RWPE2 (cell line): ENCODE results near the gene HOXD11.

Source experiments
- ATAC-seq: fragments of 200-7000 bp; cut with Tn5 transposase; 3 replicates; pipeline ENCODE4 v1.9.1; 2021; ENCODE audit warnings: low read depth
- DNase-seq: peaks from one replicate; pipeline ENCODE4 v3.0.0-alpha.2; 2020; ENCODE audit warnings: low spot score
- H3K27ac ChIP-seq: fragments of 450-650 bp; 2 replicates; pipeline ENCODE4 v1.5.1; 2017; ENCODE audit warnings: mild to moderate bottlenecking; ENCODE audit not compliant: poor library complexity, severe bottlenecking
- H3K27me3 ChIP-seq: fragments of 250-450 bp; sonication (Bioruptor Pico); 2 replicates; pipeline ENCODE4 v1.5.1; 2021; ENCODE audit warnings: mild to moderate bottlenecking, moderate library complexity; ENCODE audit not compliant: insufficient read depth, poor library complexity, severe bottlenecking
- H3K36me3 ChIP-seq: fragments of 250-450 bp; sonication (Bioruptor Pico); 2 replicates; pipeline ENCODE4 v1.5.1; 2020; ENCODE audit warnings: low read depth, mild to moderate bottlenecking, moderate library complexity
- H3K4me1 ChIP-seq: fragments of 250-450 bp; sonication (Bioruptor Pico); 2 replicates; pipeline ENCODE4 v1.5.1; 2021; ENCODE audit warnings: mild to moderate bottlenecking, moderate library complexity; ENCODE audit not compliant: insufficient read depth, poor library complexity, severe bottlenecking
- H3K4me3 ChIP-seq: fragments of 250-450 bp; sonication (Bioruptor Pico); 2 replicates; pipeline ENCODE4 v1.5.1; 2021; ENCODE audit warnings: mild to moderate bottlenecking, moderate library complexity; ENCODE audit not compliant: severe bottlenecking
- H3K9me3 ChIP-seq: fragments of 250-450 bp; sonication (Bioruptor Pico); 2 replicates; pipeline ENCODE4 v1.5.1; 2021; ENCODE audit warnings: mild to moderate bottlenecking, moderate library complexity; ENCODE audit not compliant: severe bottlenecking
- TF ChIP-seq, protein P1 (sequence below): fragments of 450-650 bp; IDR thresholded peaks from one replicate; pipeline ENCODE4 v1.5.1; 2017; ENCODE audit warnings: mild to moderate bottlenecking, moderate library complexity; ENCODE audit not compliant: poor library complexity, severe bottlenecking

Gene HOXD11

DNA sequence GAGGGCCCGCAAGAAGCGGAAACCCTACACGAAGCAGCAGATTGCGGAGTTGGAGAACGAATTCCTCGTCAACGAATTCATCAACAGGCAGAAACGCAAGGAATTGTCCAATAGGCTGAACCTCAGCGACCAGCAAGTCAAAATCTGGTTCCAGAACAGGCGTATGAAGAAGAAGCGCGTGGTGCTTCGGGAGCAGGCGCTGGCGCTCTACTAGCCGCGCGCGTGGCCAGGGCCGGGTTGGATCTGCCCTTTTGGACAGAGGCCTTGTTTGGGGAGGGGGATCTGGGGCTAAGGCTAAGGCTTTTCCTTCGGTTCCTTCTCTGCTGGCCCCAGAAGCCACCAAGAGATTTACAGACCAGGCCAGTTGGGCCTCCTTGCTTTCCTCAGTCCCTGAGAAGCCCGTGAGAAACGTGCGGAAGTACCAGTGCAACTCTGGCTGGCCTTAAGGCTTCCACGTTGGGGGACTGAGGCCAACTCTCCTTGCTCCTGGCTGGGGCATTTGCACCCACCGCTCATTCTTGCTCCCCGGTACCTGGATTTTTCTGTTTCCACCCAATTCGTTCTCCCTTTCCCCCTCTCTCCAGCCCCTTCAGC, 6.4 kb upstream of the HOXD11 start:
- H3K9me3 ChIP-seq, result no peaks in the 10 kb centered on the region
- DNase-seq, result no peak
- TF ChIP-seq, protein P1, sequence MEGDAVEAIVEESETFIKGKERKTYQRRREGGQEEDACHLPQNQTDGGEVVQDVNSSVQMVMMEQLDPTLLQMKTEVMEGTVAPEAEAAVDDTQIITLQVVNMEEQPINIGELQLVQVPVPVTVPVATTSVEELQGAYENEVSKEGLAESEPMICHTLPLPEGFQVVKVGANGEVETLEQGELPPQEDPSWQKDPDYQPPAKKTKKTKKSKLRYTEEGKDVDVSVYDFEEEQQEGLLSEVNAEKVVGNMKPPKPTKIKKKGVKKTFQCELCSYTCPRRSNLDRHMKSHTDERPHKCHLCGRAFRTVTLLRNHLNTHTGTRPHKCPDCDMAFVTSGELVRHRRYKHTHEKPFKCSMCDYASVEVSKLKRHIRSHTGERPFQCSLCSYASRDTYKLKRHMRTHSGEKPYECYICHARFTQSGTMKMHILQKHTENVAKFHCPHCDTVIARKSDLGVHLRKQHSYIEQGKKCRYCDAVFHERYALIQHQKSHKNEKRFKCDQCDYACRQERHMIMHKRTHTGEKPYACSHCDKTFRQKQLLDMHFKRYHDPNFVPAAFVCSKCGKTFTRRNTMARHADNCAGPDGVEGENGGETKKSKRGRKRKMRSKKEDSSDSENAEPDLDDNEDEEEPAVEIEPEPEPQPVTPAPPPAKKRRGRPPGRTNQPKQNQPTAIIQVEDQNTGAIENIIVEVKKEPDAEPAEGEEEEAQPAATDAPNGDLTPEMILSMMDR, result no peak

DNA sequence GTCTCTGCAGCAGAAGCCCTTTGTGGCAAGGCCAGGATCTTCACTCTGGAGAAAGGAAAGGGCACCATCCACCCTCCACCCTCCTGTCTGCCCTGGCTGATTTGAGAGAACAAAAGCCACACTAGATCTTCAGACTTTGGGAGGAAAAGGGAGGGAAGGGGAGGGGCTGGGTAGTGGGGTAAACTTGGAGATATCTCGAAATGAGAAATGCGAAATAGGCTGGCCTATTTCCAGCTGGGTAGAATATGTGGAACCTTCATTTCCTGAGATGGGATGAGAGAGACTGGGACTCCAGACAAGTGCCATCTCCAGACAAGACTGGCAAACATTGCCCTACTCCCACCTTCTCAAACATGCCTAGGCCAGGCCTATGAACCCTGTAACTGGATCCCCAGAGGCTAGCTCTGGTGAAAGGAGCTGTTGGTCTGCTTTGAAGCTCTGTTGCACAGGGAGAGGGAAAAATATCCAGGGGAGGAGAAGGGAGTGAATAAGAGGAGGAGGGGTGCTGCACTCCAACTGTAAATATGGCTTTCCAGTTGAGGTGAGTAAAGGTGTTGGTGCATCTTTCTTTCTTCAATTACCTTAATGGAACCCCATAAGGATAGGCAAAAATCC, 5.8 kb upstream of the HOXD11 start:
- Histone ChIP-seq H3K27ac (no peak overlapping the region), H3K36me3 (no peaks in the 10 kb centered on the region), H3K9me3 (no peaks in the 10 kb centered on the region), H3K27me3 (peaks cover 21% of the 10 kb centered on the region), H3K4me1 (no peaks in the 10 kb centered on the region), H3K4me3 (no peak overlapping the region)
- TF ChIP-seq, protein P1, result no peak
- ATAC-seq (no peak), DNase-seq (no peak)

More for the DNA sequence above, 6.4 kb upstream of the HOXD11 start:
- no peak overlapping the region for H3K27ac ChIP-seq
- H3K4me3 ChIP-seq, result no peak overlapping the region
- no peaks in the 10 kb centered on the region for H3K36me3 ChIP-seq
- ATAC-seq, result no peak
- peaks cover 28% of the 10 kb centered on the region for H3K27me3 ChIP-seq
- H3K4me1 ChIP-seq, result no peaks in the 10 kb centered on the region

DNA sequence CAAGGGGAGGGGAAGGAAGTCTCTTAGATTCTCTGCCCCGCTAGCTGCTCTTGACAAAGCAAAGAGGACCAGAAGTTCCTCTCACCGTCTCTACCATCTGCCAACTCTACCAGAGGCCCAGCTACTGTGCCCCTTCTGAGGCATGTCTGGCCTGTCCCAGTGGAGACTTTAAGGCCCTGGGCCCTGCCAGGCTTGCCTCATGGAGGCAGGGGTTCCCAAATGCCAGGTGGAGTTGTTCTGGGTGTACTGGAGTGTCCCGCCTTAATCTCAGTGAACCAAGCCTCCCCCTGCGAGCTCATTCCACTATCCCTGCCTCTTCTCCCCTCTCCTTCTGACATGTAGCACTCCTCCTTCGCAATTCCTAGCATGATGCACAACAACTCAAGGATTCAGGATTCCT, 5.2 kb upstream of the HOXD11 start:
- no peak for ATAC-seq
- peaks cover 16% of the 10 kb centered on the region for H3K27me3 ChIP-seq
- H3K4me3 ChIP-seq, result no peak overlapping the region
- TF ChIP-seq, protein P1, result no peak
- no peaks in the 10 kb centered on the region for H3K36me3 ChIP-seq
- H3K9me3 ChIP-seq, result no peaks in the 10 kb centered on the region
- no peak for DNase-seq
- no peaks in the 10 kb centered on the region for H3K4me1 ChIP-seq
- no peak overlapping the region for H3K27ac ChIP-seq

DNA sequence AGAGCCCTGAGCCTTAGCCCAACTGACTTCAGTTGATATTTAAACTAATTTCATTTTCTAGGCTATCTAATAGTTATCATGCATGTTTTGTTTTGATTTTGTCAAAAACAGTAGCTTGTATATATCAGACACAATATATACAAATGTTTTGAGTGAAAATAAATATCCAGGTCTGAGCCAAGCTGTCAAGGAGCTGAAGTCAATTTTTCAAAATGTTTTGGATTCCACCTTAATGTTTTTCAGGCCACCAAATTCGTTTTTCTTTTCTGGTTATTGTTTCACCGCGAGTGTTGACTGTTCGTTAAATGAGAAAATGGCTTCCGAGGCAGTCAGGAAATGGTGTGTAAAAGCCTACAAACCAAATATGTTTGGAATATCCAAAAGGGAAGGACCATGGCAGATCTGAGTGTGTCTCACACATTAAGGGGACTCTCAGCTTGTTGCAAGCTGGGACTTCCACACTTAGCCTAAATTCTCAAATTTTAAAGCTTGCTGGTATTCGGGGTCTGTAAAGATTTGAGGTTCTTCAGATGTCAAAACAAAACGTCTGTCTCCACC, 4.7 kb upstream of the HOXD11 start:
- Histone ChIP-seq H3K9me3 (no peaks in the 10 kb centered on the region), H3K4me1 (no peaks in the 10 kb centered on the region), H3K27me3 (peaks cover 11% of the 10 kb centered on the region), H3K36me3 (no peaks in the 10 kb centered on the region), H3K27ac (no peak overlapping the region), H3K4me3 (no peak overlapping the region)
- TF ChIP-seq, protein P1, result no peak
- DNase-seq (no peak), ATAC-seq (no peak)

DNA sequence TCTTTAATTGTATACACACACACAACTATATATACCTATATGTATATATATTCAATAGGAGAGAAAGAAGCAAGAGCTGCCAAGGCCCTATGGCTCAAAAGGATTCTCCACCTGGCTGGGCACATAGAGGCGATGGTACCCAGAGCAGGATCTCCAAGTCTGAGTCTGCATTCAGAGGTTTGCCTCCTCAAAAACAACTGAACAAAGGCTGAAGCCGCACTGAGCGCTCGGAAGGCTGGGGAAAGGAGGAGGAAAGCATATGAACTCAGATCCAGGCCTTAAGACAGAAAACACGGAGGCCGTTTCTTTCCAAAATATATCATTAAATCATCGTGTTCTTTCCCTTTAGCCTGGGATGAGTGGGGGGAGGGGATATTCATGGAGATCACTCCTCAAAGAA, 3.9 kb upstream of the HOXD11 start:
- DNase-seq (no peak), ATAC-seq (no peak)
- no peaks in the 10 kb centered on the region for H3K36me3 ChIP-seq
- H3K4me1 ChIP-seq, result no peaks in the 10 kb centered on the region
- H3K27me3 ChIP-seq, result peaks cover 4% of the 10 kb centered on the region
- H3K27ac ChIP-seq, result peak overlapping the region; percentile 95
- no peaks in the 10 kb centered on the region for H3K9me3 ChIP-seq
- TF ChIP-seq, protein P1, result no peak
- H3K4me3 ChIP-seq, result no peak overlapping the region
